GM18526 (cell line): ENCODE measurements around the gene AGK.
A peak's percentile ranks its signal among the peaks of the same experiment; 100 is the strongest.

ENCODE experiments used
- POLR2A ChIP-seq: IDR thresholded peaks from 3 replicates; pipeline ENCODE4 v1.6.1; 2011; ENCODE audit not compliant: insufficient read length; ENCODE audit errors: extremely low read depth

The AGK gene

DNA sequence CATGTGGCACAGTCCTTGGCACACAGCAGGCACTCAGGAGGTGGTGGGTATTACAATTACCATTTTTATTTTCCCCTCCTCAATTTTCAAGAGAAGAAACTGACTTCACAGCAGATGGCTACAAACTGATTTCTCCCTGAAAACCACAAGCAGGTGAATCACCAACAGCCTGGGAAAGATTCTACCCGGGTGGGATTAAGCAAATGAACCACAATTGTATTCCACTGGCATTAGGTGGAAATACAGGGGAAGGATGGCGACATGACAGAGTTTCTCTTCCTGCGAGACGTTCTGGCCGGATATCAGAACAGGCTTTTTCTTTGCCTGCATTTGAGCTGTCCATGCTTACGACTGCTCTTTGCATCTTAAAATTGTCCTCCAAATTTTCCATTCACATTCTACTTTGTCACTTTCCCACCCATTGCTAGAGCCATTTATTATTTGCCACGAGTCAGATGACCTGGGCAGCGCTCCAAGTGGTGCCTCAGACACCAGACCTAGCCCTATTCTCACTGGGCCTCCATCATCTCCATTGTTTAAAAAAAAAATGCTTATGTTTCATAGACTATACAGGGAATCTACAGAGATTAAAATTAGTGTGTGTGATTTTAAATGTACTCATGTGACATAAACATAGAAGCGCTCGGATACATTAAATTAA is 146.1 kb downstream of the AGK start:
- no peak for TF ChIP-seq POLR2A

DNA sequence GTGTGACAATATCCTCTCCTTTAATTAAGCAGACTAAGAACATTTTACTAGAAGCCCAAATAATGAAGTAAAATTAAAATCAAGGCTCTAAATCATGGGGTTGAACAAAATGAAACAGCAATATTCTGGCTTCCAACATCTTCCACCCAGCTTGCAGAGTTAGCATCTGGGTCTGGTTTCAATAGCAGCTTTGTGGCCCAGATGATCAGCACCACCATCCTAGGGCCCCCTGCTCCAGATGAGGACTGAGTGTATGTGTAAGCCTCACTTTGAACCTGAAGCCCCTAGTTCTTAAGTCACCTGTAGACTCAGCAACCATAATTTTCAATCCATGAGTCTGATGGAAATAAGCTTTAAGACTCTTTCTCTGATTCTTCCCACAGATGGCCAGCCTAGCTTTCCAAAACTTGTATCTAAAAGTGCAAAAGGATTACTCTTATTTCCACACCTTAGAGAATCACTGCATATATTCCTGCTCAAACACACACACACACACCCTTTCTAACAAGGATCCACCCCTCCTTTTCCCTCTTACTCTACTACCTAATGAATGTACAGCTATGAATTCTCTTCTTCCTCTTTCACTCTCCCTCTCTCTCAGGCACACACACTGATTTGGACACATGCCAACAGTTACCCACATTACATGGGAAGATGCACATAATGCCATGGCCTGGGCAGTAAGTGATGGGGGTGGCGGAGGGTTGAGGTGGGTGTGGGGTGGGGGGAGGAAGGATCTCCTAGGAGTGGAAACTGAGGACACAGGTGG is 147.2 kb downstream of the AGK start:
- no peak for TF ChIP-seq POLR2A

DNA sequence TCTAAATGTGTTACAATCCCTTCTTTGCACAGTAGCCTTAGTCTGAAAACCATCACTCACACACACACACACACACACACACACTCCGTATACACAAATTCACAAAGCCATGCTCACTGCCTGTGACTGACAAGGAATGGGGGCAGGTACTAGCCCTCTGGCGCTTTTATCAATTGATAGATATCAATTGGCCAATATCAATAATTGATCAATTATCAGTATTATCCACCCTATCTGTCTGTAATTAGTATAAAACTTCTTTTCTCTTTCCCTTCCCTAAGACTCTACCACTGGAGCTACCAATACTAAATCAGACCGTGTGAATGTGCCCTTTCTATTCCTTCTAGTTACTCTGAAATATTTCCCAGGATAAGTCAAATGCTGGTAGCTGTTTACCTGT is 148.7 kb downstream of the AGK start:
- no peak for TF ChIP-seq POLR2A

DNA sequence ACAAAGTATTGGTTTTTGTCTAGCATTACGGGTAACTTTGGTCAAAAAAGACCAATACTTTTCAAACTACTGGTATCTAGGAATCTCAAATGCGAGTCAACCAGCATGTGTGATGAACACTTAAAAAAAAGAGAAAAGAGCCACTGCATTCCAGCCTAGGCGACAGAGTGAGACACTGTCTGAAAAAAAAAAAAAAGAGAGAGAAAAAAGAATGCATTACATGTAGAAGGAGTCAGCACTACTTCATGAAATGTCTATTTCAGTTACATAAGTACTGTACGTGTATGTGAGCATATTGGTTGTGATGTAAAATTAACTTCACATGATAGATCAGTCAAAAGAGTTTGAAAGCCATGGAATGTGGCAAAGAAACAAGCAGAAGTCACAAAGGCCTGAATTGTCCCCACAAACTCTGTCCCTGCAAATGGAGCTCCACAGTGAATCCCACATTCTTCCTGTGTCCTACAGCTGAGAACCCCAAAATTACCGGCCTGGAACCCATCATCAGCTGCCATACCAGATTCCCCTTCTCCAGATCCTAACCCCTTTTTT is 149.2 kb downstream of the AGK start:
- TF ChIP-seq POLR2A: no peak

DNA sequence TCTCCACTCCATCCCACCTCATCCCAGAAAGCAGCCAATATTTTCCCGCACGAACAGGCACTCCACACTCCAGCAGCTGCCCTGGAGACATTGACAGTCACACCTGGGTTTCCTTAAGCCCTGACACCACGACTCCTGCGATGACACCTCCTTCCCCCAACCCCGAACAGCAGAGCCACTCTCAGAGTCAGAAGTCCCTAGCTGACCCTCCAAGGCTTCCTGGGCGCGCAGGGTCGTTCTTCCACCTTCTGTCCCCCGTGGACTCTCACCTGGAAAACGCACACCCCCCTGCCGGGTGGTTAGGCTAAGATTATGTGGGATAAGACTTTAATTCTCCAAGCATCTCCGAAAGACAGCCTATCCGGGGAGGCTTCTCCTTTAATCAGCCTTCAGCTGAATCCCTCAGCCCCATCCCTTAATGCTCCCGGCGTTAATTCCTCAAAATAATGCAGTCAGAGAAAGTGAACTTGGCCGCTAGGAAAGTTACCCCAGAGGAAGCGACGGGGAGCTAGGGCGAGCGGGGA is 149.7 kb downstream of the AGK start:
- TF ChIP-seq POLR2A: no peak

DNA sequence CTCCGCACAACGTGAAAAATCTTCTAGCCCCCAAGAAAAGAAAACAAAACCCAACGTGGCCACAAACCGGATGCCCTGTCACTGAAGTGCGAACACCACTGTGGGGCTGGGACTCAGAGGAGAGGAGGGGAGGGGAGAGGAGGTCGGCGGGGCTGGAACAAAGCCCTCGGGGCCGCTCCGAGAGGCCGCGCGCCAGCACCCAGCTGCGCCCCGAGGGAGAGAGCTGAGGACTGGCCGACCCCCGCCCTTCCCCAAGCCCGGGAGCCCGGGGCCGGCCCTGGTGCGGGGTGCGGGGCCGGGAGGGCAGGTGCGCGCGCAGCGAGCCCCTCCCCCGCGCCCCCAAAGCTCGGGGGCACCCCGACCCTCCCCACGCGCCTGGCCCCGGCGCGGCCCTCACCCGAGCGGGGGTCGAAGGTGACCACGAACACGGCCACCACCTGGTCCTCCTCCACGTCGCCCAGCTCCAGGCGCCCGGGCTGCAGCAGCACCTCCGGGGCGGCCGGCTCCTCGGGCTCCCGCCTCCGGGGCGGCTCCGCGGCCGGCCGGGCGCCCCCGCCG is 150.4 kb downstream of the AGK start:
- TF ChIP-seq POLR2A: peak; percentile 31

DNA sequence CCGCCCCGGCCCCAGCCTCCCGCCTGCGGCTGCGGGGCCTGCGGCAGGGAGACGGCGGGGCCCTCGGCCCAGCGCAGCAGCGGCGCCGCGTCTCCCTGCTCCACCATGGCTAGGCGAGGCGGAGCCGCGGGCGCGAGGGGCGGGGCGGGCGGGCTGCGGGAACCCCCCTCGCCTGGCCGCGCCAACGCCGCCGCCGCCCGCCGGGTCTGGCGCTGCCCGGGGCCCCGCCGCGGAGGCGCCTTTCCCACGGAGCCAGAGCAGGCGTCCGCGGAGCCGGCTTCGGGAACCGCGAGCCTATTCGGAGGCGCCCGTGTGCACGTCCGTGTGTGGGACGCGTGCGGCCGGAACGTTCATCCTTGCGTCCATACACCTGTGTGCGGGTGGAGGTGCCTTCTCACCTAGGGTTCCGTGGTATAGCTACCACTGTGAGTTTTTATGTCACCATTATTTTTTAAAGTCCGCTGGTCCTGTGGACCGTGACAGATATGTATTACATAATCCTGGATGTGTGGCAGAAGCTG is 150.9 kb downstream of the AGK start, which contains the start of gene DENND11:
TSS of gene DENND11 (minus strand) at position 120 of the 521 bp plus-strand sequence. CDS start at position 107, 13 bp downstream.
- TF ChIP-seq POLR2A: peak; percentile 43

DNA sequence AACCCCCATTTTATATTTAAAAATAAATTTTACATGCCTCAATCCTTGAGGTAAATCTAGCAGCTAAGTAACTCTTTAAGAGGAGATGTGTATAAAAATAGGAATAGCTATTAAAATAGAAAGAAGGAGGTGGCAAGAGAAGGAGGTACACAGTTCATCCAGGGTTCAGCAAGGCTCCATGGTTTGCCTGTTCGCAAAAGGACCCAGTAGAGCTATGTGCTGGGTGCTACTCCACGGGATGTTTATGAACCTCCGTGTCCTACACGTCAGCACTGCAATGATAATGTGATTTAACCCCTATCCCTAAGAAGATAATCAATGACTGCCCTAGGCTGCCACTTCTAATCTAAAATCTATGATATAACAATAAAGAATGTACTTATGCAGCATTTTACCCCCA is 151.7 kb downstream of the AGK start:
- TF ChIP-seq POLR2A: no peak

DNA sequence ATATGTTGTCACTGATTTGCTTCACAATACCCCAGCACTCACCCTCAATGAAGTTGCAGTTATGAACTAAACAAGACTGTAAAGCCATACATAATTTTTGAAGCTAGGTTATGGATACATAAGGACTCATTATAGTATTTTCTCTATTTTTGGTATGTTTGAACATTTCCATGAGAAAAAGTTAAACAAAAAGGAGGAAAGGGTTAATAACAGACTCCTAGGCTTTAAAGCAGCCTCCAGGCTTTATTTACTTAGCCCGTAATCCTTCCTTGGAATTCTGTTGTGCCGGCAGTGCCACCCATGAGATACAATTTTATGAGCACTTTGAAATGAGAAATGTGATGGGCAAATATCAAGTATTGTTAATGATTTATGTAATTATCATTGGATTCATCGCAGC is 152.9 kb downstream of the AGK start:
- no peak for TF ChIP-seq POLR2A

DNA sequence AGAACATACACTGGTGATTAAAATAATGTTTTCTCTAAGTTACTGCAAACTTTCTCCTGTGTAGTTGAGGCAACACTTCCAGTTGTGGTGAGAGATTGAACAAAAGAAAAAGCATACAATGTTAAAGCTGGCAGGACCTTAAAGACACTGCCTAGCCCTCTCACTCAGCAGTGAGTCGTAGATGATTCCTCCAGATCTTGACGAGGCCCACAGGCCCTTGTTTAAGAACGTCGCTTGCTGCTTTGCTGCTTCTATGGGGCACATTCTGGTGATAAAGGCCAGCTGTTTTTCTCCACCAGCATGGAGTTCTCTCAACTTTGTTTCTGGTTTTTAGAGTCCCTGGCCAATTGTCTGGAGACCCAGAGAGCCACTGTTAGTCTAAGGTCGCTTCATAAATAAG is 153.5 kb downstream of the AGK start:
- TF ChIP-seq POLR2A: no peak
